SIG-M5 treated with dmso at 0.1 percent for 504 hours (cell line): ENCODE data around the gene DIS3L.
"Not testable (repeated sequence)": the region's sequence is repeated elsewhere in the genome, so short reads cannot be mapped to it uniquely, and the experiment has no call there.

ENCODE experiments used
- DNase-seq: peaks from one replicate; lab custom pipeline; 2025; ENCODE audit not compliant: unreplicated experiment; lab: John Stamatoyannopoulos, UW

The DIS3L gene

GRCh38 chr15:66308531-66308930, 15.2 kb downstream of the DIS3L start:
- DNase-seq, result no peak

- no peak for DNase-seq
Observed at GRCh38 chr15:66309828-66310227, 16.5 kb downstream of the DIS3L start.

- DNase-seq, result no peak
Observed at GRCh38 chr15:66310786-66311185, 17.4 kb downstream of the DIS3L start.

GRCh38 chr15:66312144-66312543, 18.8 kb downstream of the DIS3L start:
- no peak for DNase-seq

- DNase-seq, result no peak
Observed at GRCh38 chr15:66323312-66323928, 30.1 kb downstream of the DIS3L start.

- no peak for DNase-seq
Observed at GRCh38 chr15:66326051-66326450, 32.7 kb downstream of the DIS3L start.

GRCh38 chr15:66327736-66328135, 34.4 kb downstream of the DIS3L start:
- DNase-seq, result no peak

- DNase-seq, result no peak
Observed at GRCh38 chr15:66328771-66329170, 35.4 kb downstream of the DIS3L start.

GRCh38 chr15:66348530-66348929, 55.2 kb downstream of the DIS3L start:
- DNase-seq, result not testable (repeated sequence)

GRCh38 chr15:66356077-66356358, 62.6 kb downstream of the DIS3L start:
- peak; percentile 37 for DNase-seq

GRCh38 chr15:66356359-66357236, 63.2 kb downstream of the DIS3L start, which contains the start of gene TIPIN:
TSS of gene TIPIN (minus strand) at chr15:66356685. CDS start at chr15:66352947, 3,738 bp downstream.
- peak; percentile 94 for DNase-seq

GRCh38 chr15:66359740-66360139, 66.4 kb downstream of the DIS3L start:
- no peak for DNase-seq

- DNase-seq, result peak; percentile 64
Observed at GRCh38 chr15:66361745-66362460, 68.5 kb downstream of the DIS3L start.

- DNase-seq, result no peak
Observed at GRCh38 chr15:66362776-66363175, 69.4 kb downstream of the DIS3L start.

GRCh38 chr15:66364944-66365528, 71.7 kb downstream of the DIS3L start:
- DNase-seq, result no peak

- DNase-seq, result peak; percentile 72
Observed at GRCh38 chr15:66369773-66370651, 76.6 kb downstream of the DIS3L start.

- DNase-seq, result no peak
Observed at GRCh38 chr15:66374179-66374578, 80.8 kb downstream of the DIS3L start.

- DNase-seq, result no peak
Observed at GRCh38 chr15:66378814-66379430, 85.6 kb downstream of the DIS3L start.

GRCh38 chr15:66381376-66381775, 88.0 kb downstream of the DIS3L start:
- DNase-seq, result not testable (repeated sequence)
